GM21381 (cell line): ENCODE data around the gene RELN.
"Not testable (repeated sequence)": the region's sequence is repeated elsewhere in the genome, so short reads cannot be mapped to it uniquely, and the experiment has no call there.

Experiments
- ATAC-seq: cut with Tn5 transposase; IDR thresholded peaks from one replicate; pipeline ENCODE4 v1.9.1; 2021; ENCODE audit warnings: mild to moderate bottlenecking, moderate library complexity; ENCODE audit not compliant: unreplicated experiment

Gene RELN

DNA sequence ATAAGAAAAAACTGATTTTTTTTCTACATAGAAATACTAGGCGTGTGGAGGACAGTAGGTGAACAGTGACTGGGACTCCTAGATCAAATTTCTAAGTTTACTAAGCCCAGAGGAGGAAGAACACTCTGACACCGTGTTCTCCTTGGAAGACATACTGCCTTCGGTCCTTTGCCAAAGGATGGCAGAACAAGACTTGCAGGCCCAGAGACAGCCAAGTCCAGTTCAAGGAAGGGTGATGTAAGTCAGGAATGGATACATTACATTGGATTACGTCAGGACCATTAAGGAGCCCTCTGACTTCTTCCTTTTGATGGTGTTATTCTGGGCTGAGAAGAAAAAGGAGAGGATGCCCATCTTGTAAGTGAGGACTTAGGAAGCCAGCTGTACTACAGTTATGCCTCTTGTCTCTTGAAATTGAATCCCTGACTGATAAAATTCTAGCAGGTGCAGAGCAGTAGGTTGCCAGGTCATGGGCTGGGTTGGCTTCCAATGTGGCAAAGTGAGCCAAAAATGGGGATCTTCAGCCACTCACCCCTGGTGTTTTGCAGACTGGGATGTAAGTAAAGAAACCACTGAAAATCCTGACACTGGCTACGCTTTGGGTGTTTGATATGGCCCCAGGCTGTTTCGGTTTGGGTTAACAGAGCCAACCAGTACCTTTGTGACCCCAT lies 45.1 kb downstream of the RELN start:
- no peak for ATAC-seq

DNA sequence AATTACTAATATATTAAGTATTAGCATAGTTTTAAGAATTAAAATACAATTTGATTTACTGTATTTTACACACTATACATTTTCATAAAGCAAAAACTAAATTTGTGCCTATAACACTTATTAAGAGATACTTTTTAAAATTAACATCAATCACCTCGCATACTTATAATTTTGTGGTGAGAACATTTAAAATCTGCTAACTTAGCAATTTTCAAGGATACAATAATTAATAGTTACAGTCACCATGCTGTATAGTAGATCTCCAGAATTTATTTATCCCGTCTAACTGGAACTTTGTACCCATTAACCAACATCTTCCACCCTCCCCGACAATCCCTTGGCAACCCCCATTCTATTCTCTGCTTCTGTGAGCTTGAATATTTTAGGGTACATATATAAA lies 47.5 kb downstream of the RELN start:
- ATAC-seq = no peak

GRCh38 chr7:103940382-103941268 lies 48.8 kb downstream of the RELN start:
- ATAC-seq = no peak

- no peak for ATAC-seq
Measured at GRCh38 chr7:103937680-103938079, 51.8 kb downstream of the RELN start.

DNA sequence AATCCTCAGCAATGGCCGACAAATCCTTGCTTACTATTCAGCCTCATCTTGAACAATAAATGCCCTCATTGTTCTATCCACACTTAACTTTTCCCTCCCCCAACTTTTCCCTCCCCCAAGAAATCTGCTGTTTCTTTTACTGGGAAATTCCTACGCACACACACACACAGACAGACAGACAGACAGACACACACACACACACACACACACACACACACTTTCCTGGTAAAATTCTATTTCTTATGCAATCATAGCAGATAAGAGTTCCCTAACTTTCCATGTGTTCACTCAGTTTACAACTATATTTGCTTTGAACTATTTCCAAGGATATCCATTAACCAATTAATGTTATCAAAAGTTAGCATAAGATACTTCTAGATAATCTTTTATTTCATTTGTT lies 52.9 kb downstream of the RELN start:
- ATAC-seq = no peak

GRCh38 chr7:103934508-103934907 lies 55.0 kb downstream of the RELN start:
- no peak for ATAC-seq

DNA sequence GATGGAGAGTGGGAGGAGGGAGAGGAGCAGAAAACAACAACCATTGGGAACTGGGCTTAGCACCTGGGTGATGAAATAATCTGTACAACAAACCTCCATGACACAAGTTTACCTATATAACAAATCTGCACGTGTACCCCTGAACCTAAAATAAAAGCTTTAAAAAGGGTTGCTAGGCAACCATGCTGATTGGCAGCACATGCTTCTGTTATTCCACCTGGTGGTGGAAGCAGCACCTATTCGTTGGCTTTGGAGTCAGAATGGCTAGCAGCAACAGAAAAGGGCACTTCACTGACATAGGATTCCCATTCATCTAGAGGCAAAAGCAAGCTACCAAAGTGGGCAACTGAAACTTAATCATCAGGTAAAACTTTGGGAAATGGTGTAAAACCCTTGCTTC lies 57.1 kb downstream of the RELN start:
- no peak for ATAC-seq

DNA sequence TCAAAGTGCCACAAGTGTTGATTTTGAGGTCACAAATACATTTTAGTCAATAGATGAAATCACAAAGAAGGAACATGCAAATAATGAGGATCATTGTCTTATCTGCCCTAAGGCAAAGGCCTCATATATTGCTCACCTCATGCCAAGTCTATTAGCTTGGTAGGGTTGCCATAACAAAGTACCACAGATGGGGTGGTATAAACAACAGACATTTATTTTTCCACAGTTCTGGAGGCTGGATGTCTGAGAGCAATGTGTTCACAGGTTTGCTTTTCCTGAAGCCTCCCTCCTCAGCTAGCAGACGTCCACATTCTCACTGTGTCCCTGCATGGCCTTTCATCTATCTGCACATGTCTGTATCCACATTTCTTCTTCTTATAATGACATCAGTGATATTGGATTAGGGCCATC lies 59.6 kb downstream of the RELN start:
- no peak for ATAC-seq

DNA sequence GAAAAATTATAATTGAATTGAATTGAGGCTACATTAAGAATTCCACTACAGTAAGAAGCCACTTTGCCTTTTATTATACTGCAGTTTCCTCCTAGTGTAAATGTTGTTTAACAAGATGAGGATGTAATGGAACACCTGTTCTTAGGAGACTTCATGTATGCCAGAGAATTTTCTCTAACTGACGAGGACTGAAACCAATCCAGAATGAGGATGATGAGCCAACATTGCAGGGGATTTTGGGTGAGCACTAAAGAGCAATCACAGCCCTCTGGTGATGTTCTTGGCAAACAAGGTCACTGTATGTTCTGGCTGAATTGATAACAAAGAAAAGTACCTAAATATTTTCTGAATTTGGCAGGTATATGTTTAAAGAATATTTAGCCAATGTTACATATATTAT lies 60.9 kb downstream of the RELN start:
- no peak for ATAC-seq

GRCh38 chr7:103924184-103924583 lies 65.3 kb downstream of the RELN start:
- ATAC-seq = no peak

GRCh38 chr7:103922407-103922806 lies 67.1 kb downstream of the RELN start:
- no peak for ATAC-seq

- ATAC-seq = no peak
Measured at GRCh38 chr7:103921692-103922091, 67.8 kb downstream of the RELN start.

GRCh38 chr7:103919272-103919868 lies 70.1 kb downstream of the RELN start:
- ATAC-seq = no peak

DNA sequence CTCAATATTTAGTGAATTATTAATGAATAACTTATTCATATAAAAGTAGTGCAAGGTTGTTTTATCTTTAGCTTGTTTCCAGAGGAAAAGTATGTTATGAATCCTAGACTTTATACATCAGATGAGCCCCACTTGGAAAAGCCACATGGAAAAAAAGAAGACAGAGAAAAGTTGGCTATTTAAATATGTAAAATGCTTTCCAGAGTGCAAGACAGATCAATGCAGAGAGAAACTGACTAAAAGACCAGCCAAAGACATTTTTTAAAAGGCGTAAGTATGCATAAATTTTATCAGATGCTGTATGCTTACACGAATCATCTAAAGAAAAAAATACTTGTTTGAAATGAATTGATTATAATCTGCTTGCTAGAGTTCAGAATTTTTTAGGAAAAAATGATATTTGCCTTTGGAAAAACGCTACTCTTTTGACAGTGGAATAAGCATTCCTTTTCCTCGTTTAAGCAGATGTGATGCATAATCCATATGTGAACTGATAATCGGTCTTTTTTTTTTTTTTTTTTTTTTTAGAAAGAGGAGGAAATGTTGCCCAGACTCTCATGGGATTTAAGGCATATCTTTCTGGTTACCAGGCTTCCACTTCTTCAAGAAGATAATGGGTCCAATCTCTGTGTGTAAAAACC lies 70.7 kb downstream of the RELN start:
- ATAC-seq = no peak

- ATAC-seq = no peak
Measured at GRCh38 chr7:103915680-103916357, 73.6 kb downstream of the RELN start.

GRCh38 chr7:103914147-103914899 lies 75.1 kb downstream of the RELN start:
- no peak for ATAC-seq

- no peak for ATAC-seq
Measured at GRCh38 chr7:103912891-103913605, 76.4 kb downstream of the RELN start.

- not testable (repeated sequence) for ATAC-seq
Measured at GRCh38 chr7:103911015-103911414, 78.4 kb downstream of the RELN start.

- ATAC-seq = no peak
Measured at GRCh38 chr7:103905997-103906396, 83.5 kb downstream of the RELN start.

GRCh38 chr7:103902917-103903316 lies 86.5 kb downstream of the RELN start:
- ATAC-seq = no peak
